GM21360 (cell line): ENCODE measurements around the gene ACP6.

Source experiments
- ATAC-seq: cut with Tn5 transposase; IDR thresholded peaks from one replicate; pipeline ENCODE4 v1.9.1; 2021; ENCODE audit warnings: mild to moderate bottlenecking, moderate library complexity; ENCODE audit not compliant: unreplicated experiment

Gene ACP6

DNA sequence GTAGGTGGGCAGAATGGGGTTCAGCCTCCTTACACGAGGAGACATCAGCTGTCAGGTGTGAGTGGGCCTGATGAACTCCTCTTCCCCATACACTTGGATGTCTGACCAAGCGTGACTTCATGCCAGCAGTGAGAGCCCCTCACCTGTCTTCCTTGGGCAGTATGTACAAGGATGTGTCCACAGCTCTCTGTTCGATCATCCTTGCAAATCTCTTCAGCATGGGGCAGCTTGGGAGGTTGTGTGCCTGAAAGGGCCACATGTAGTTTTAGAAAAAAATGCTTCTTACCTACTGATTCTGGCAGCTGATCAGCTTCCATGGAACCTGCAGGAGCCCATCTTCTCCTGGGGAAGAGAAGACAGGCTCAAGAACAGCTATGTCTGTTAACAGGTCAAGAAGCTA lies 18.0 kb downstream of the ACP6 start:
- no peak for ATAC-seq

DNA sequence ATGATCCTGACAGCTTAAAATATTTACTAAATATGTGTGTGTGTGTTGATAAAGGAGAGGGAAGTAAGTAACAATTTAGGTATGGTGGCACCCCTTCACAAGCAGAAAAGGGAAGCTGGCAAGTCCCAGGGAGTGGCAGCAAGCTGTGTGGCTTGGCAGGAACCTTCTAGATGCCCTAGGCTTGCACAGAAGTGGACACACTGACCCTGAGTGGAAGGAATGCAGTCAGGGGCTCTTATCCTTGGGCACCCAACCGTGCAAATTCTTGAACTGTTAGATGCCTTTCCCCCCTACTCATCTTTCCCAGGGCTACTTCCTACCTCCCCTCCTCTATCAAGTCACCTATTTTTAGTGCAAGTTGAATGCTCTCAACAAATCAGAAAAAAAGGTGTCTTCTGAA lies 18.9 kb downstream of the ACP6 start:
- no peak for ATAC-seq

DNA sequence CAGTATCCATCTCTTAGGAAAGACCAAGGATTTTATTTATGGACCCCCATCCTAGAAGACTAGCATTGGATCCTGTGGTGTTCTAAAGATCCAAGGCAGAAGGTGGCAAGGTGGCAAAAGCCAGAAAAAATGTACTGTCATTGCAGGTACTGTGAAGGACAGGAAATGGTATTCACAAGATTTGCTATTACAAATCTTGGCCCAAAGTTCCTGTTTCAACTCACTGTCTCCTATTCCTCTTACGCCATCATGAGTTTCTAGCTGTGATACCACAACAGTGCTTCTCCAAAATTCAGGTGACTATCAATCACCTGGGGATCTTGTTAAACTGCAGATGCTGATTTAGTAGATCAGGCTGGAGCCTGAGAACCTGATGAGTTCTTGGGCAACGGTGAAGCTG lies 21.4 kb downstream of the ACP6 start:
- ATAC-seq, result no peak

DNA sequence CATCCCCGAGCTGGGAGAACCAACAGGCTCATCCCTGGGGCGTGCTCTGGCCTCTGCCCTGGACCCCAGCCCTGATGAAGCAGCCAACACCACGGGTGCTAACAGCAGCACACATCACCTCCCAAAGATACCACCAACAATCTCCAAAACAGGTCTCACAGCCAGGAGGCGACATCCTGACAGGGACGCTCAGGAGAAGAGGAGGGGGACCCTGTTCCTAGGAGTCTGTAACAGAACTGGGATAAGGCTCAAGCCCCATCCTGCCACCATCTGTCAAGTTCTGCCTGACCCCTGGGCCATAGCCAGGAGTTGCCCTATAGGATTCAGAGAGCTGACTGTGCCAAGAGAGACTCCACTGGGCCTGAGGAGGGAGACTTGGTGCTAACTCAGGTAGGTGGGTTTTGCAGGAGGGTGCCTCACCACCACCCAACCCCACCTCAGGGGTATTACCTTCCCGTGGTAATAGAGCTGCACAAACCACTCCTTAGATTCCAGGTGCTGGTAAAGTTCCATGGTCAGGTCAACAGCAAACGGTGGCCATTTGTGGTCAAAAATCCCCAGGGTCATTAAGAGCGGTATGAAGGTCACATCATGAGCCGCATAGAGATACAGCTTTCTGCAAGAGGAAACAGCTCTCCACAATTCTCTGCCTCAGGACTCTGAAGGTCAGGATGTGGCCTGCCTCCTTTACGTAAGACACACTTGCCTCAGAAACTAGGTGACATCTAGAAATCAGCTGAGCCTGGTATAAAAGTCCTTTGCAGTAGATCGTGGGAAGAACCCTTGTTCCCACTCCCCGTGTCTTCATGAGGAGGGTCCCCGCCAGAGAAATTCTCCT lies 22.3 kb downstream of the ACP6 start:
- no peak for ATAC-seq

DNA sequence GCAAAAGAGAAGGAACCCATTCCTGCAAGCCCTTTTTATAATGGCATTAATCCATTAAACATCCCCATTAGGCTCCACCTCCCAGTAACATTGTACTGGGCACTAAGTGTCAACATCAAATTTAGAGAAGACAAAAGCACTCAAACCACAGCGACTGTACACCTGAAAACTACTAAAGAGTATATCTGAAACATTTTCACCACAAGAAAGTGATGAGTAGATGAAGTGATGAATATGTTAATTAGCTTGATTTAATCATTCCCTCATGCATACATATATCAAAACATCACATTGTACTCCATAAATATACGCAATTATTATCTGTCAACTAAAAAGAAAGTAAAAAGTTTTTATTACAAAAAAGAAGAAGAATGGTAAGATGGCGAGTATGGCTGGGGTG lies 26.4 kb downstream of the ACP6 start:
- no peak for ATAC-seq

DNA sequence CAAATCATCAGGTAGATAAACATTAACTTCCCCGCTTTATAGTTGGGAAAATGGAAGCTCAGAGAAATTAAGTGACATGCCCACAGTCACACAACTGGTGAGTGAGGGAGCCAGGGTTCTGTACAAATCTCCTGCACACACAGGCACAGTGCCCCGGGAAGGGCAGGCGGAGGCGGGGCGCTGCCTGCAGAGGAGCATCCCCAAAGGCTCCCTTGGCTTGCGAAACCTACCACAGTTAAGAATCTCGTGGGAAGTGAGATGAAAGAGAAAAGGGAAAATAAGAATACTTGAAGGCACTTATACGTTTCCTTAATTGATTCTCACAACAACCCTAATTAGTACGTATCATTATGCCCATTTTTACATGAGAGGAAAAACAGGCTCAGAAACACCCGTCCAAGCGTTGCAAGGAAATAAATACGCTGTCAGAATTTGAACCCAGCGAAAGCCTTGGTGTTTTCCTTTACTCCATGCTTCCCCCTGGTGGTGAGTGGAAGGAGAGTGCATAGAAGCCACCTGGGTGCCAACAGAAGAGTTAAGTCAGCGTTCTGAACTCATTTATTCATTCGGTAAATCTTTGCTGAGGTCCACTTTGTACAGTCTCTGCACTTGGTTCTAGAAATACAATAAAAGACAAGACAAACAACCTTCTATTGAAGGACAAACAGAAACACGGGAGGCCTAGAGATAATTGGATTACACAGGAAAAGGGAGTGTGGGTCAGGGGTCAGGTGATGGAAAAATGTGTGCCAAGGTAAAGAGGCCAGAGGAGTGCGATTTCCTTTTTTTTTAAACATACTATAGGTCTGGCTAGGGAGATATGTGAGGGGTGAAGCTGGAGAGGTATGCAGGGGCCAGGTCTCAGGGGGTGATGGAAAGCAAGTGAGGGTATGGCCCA lies 28.4 kb downstream of the ACP6 start:
- ATAC-seq, result no peak

DNA sequence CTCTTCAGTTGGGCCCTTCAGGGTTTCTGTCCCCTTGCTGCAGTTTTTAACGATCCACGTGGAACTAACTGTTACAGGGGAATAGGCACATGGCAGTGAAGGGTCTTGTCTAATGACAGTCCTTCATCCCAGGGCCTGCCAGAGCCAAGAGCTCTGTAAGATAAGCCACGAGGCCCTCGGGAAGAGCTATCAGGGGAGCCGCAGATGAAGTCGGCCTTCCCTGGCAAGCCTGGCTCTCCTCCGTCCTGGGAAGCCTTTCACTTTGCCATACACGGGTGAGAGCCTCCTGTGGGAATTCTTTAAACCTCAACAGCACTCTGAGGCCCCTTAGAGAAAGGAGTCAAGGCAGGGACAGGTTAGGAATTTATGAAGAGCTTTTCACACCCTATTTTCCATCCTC lies 29.0 kb downstream of the ACP6 start:
- ATAC-seq, result no peak

DNA sequence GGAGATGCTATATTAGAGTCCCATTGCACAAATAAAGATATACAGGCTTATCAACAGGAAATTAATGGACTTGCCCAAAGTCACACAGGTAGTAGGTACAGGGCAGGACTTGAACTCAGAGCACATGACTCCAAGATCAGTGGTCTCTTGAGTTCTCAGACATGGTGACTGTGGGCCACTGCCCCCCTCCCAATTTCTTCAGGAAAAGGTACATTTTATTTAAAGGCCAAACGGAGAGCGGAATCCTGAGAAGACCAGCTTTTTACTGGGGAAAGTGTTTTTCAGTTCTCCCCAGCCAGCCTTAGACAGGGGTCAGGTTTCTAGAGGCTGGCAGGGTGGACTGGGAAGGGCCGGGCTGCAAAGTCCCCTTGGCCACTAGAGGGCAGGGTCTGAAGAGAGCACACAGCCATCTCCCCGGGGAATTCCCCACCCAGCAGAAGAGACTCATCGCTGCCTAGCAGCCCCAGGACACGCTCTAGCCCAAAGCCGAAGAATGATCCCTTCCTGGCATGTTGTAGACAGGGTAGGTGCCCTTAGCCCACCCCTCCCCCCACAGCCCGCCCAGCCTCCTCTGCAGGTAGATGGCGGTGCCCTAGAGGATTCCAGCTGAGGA lies 29.7 kb downstream of the ACP6 start:
- peak; percentile 82 for ATAC-seq

DNA sequence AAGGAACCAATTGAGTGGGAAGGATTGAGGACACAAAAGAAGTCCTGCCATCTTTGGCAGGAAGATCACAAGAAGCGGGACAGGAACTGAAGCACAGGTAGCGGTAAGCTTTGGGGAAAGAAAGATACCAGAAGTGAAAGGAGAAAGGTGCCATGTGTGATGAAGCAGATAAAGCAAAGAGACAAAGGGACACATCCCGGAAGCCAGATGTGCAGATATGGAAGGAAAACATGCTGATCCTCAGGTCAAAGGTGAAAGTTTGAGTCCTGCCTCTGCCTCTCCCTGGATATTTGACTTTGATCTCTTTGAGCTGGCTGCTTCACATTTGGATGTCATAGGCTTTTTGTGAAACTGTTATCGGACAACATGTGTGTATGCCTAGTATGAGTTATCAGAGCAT lies 34.0 kb downstream of the ACP6 start:
- no peak for ATAC-seq

DNA sequence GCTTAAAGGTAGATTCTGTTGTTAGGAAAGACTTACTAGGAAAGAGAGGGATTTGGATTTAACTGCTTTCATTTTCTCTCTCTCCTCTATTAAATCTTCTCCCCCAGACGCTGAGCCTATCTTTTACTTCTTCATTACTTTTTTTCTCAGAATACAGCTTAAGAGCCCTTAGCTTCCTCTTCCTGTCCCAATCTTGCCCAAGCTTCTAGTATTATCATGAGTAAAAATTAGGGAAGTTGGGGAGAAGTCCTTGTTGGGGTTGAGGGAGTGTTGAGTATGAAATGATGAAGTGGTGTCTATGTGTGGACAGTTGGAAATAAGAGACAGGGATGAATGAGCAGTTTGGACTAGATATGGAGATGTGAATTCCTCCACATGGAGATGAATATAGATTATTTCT lies 35.0 kb downstream of the ACP6 start:
- no peak for ATAC-seq

DNA sequence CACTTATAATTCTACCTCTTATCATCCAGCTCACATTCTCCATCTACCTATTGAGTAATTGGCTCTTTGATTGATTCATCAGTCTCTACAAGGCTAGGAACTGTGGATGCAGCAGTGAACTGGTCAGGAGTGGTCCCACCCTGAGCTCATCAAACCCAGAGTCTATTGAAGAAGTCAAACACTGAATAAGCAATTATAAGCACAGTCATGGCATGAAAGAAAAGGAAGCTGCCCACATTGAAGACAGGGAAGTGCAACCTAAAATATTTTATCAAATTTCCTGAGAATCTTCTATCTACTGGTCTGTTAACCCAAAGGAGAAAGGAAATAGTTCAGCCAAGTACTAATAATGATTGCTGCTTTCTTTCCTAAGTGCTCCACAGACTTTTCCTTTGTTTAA lies 35.7 kb downstream of the ACP6 start:
- ATAC-seq, result no peak

DNA sequence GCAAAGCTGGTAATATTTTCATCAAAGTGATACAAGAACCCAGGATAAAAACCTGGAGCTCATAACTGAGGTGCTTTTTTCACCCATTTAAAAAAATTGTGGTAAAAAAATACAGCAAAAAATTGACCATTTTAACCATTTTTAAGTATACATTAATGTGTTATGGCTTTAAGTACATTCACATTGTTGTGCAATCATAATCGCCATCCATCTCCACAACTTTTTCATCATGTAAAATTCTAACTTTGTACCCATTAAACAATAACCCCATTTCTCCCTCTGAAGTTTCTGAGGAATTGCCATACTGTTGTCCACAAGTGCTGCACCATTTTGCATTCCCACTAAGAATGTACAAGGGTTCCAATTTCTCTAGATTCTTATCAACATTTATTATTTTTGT lies 36.6 kb downstream of the ACP6 start:
- ATAC-seq, result no peak

DNA sequence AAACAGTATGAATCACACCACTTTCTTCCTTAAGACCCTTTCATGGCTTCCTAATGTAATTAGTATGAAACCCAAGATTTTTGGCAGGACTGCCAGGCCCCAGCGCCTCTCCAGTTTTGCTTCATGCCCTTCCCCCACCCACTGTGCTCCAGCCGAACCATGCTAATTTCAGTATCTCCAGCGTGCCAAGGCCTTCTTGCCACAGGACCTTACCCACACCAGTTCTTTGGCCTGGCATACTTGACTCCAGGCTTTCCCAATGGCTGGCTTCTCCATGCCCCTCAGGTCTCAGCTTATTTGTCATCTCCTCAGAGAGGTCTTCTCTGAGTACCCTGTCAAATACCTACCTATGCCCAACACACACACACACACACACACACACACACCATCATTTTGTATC lies 38.5 kb downstream of the ACP6 start:
- ATAC-seq, result no peak

DNA sequence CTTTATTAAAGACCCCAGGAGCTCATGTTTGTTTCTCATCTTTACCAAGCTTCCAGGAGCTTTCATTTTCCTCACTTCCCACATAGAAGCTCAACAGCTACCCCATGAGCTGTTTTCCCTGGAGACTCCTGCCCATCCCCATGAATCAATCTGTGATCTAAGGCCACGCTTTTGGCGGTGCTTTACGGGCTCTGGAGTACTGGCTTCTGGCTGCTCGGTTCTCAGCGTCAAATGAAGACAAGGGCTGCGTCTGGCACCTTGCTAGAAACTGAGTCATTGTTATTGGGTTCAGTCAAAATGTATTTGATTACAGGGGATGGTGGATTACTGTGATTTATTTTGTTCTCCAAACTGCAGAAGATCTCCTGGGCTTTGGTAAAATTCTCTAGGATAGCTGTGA lies 39.9 kb downstream of the ACP6 start:
- ATAC-seq, result no peak

DNA sequence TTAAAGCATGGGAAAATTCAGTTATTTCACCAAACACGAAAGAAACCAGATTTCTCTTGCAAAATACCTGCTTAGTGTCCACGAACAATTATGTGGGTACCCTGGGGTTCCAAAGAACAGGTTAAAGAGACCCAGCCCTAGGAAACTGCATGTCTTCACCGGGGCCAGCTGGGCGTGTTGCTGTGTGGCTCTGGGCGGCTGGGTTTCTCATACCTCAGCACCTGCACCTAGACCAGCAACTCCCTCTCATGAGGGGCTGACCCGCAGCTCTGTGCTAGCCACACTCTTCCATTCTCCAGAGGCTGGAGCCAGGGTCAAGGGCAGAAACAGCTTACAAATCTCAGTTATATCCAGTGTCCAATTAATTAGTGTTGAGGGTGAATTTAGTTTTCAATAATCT lies 40.3 kb downstream of the ACP6 start:
- no peak for ATAC-seq

DNA sequence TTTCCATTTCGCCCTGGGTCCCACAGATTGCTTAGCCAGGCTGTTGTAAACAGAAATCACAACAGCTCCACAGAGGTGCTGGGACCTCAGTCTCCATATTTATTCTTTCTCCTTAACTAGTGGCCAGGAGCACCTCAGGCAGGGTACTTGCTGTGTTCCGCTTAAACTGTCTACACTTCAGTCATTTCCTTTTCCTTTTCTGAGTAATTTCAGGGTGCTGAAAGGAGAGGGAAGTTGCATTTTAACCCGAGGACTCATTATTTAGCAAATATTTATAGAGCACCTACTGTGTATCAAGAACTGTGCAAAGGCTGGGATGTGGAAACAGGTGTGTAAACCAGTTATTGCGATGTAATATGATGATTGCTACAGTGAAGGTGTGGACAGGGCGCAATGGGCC lies 41.9 kb downstream of the ACP6 start:
- no peak for ATAC-seq

DNA sequence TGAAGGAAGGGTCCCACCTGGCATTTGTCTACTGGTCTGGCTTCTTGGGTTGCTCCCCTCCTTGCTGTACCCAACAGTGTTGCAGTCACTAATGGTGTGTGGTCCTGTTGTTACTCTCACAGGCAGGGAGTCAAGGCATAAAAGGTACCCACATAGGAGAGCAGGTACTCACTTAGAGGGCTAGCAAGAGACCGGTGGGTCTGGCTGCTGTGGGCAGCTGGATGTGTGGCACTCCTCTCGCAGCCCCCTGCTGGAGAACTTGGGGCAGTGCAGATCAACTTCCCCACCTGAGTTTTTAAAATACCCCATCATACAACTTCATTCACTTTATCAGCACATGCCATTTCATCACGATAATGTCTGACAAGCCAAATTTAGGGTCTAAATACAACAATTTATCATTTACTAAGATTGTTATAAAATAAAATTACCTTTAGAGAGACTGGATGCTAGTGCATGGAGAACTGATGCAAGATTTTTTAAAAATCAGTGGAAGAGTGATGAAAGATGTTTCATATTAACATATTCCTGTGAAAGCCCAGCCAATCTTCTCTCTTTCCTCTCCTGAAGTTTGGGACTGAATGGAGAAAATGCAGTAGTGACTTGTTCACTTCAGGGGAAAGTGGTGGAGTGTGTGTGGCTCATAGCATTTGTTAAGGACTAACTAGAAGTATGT lies 42.8 kb downstream of the ACP6 start:
- ATAC-seq, result no peak

DNA sequence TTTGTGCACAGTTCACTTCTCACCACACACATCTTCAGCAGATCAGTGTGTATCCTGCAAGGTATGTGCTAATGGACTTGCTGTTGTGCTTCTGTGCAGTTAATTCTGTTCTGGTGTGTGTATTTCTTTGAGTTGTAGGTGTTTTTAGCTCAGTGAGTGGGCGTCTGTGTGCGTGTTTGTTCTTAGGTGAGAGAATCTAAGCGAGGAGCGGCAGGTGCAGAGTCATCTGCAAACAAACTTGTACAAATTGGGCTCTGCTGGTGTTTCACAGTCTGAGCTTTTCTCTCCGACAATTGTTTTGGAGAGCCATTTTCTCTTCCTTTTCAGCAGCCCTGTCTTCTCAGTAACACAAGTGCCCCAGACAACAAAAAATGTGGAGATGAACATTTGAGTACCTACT lies 43.6 kb downstream of the ACP6 start:
- ATAC-seq, result no peak

DNA sequence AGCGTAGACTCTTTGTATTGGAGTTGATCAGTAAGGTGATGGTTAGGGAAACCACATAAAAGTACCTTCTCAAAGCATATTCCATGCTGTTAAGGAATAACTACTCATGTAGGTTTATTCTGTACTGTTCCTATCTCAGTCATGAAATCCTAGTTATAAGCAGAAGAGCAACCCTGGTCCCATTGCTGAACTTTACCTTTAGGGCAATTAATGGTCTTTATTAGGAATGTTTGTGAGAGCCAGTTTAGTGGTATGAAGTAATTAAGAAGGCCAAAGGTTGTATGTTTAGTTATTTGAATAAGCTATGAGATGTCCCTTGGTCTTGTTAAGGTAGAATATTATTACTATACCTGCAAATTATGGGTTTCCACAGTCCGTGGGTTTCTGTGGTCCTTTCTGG lies 44.0 kb downstream of the ACP6 start:
- ATAC-seq, result no peak

DNA sequence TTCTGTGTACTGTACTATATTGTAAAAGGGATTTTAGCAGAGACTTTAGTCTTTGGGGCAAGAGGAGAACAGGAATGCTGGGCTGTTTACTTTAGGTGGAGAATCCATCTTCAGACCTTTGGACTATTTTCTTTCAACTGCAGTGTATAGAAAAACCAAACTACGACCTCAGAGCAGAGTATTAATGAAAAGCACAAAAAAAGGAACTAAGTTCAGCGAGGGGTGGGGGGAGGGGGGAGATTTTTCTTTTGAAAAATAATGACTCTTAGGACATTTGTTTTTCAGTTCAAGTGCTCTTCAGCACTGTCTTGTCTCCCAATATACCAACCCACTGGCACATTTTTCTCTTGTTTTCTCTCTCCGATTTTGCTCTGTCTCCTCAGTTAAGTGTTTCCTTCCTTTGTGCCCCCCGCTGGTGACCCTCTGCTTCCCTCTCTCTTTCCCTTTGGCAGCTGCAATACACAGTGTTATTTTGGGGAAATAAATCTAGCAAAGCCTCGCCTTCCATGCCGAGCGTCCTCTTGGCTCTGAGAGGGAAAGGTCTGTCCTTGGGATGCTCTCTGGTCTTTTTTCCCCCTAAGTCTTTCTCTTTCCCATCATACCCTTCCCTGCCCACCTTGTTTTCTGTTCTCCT lies 44.8 kb downstream of the ACP6 start:
- ATAC-seq, result no peak

DNA sequence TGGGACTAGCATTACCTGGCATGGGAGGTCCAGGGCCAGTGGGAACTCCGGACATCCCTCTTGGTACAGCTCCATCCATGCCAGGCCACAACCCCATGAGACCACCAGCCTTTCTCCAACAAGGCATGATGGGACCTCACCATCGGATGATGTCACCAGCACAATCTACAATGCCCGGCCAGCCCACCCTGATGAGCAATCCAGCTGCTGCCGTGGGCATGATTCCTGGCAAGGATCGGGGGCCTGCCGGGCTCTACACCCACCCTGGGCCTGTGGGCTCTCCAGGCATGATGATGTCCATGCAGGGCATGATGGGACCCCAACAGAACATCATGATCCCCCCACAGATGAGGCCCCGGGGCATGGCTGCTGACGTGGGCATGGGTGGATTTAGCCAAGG lies 45.8 kb downstream of the ACP6 start:
- no peak for ATAC-seq
